HG03457 (cell line): ENCODE results near the gene RXRB.

Source experiments
- ATAC-seq: cut with Tn5 transposase; IDR thresholded peaks from one replicate; pipeline ENCODE4 v1.9.1; 2021; ENCODE audit warnings: moderate number of reproducible peaks; ENCODE audit not compliant: unreplicated experiment

The RXRB gene

DNA sequence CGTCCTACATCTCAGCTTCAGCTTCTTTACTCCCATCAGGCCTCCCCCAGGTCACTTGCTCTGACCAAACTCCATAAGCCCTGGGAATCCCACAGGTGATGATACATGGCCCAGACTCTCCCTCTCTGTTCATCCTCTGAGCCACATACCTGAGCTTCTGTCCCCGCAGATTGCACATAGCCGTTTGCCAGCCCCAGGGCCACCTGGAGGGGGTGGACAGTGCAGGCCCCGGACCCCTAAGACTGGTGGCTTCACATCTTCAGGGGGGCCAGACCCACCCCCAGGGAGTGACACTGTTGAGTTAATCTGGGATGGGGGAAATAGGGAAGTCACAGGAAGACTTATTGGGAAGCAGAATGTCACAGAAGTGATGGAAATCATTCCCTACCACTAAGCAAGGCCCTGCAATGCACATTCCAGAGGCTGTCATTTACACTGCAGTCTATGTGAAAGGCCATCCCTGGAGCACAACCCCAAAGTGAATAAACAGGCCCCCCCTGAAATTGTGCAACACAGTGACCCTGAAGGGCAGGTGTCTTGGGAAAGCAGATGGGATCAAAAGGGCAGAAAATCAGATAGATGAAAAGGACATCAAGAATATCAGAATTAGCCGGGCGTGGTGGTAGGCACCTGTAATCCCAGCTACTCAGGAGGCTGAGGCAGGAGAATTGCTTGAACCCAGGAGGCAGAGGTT lies 2.2 kb downstream of the RXRB start:
- no peak for ATAC-seq

DNA sequence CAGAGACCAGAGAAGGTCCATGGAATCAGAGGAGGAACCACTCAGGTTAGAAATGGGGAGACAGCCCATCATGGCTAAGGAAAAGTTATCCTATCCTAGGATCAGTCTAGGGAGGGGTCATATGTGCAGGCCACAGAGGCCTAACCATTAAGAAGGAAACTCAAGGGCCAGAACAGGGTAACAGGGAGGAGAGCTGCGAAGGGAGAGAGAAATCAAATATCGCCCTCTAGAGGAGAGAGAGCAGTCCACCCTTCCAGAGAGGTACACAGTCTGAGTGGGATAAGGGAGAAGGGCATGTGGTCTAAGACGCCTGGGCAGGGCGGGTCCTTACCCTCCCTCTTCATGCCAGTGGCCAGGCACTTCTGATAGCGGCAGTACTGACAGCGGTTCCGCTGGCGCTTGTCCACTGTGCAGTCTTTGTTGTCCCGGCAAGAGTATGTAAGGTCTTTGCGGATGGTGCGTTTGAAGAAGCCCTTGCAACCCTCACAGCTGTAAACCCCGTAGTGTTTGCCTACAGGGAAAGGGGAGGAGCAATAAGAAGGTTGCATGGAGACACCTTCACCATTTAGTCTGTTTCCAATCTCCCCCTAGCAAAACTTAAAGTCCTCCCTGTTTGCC lies 2.9 kb downstream of the RXRB start:
- ATAC-seq: no peak

GRCh38 chr6:33195304-33196165 lies 4.9 kb downstream of the RXRB start:
- ATAC-seq: no peak

- ATAC-seq: no peak
Measured at GRCh38 chr6:33194431-33194979, 6.0 kb downstream of the RXRB start.

- no peak for ATAC-seq
Measured at GRCh38 chr6:33193619-33194018, 6.8 kb downstream of the RXRB start.

DNA sequence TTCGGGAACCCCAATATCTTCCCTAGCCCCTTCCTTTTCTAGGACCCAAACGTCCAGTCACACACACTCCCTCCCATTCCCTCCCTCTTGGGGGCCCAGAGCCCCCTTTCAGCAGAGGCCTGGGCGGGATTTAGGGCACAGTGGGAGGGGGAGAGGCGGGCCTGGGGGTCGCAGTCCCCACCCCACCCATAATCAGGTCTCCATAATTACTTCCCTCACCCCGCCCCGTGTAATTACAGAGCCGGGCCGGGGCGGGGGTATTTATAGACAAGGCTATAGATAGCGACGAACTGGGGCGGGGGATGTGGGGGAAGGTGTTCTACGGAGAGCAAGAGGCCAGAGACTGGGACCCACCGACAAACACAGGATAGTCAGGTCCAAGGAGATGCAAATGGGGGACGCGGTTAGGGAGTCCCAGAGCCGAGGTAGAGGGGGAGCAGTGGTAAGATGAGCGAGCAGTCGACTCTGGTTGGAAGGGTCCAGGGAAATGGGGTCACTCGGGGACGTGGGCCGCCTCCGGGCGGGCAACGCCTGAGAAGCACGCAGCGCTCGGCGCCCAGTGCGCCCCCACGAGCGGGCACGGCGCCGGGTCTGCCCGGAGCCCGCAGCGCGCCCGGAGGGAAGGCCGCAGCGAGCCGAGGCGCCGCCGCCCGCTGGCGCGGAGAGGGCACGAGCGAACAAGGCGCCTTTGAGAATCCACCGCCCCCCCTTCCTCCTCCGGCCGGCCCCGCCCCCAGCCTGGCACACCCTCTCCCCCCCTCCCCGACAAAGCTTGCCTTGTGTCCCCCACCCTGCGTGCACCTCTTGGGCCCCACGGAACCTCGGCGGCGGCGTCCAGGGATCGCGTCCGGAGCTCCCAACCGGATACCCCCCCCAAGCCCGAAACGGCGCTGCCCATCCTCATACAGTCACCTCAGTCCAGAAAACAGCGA lies 7.5 kb downstream of the RXRB start:
- ATAC-seq: no peak

DNA sequence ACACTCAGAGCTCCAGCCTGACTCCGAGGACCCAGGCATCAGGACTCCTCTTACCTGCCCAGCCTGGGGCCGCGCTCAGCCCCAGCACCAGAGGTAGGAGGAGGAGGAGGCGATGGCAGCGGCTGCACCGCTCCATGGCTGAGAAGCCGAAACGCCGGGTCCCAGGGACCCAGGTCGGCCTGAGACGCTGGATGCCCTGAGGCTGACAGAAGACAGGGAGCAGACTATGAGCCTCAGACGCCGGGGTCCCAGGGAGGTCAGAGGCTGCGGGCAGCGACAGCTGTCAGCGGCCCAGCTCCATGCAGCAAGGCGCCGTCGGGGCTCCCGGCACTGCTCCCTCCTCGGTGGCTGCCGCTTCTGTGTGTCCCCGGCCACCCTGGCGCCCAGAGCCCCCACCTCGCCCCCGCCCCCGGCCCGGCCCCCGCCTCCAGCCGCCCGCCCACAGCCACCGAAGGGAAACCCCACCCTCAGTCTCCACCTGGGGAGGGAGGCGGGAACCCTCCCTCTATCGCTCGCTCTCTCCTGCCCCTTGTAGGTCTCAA lies 8.3 kb downstream of the RXRB start, which contains the start of gene COL11A2:
Gene COL11A2, minus strand, starts transcription at position 363 of the 542 bp plus-strand sequence. Its CDS starts 227 bp downstream, at position 136.
- no peak for ATAC-seq

DNA sequence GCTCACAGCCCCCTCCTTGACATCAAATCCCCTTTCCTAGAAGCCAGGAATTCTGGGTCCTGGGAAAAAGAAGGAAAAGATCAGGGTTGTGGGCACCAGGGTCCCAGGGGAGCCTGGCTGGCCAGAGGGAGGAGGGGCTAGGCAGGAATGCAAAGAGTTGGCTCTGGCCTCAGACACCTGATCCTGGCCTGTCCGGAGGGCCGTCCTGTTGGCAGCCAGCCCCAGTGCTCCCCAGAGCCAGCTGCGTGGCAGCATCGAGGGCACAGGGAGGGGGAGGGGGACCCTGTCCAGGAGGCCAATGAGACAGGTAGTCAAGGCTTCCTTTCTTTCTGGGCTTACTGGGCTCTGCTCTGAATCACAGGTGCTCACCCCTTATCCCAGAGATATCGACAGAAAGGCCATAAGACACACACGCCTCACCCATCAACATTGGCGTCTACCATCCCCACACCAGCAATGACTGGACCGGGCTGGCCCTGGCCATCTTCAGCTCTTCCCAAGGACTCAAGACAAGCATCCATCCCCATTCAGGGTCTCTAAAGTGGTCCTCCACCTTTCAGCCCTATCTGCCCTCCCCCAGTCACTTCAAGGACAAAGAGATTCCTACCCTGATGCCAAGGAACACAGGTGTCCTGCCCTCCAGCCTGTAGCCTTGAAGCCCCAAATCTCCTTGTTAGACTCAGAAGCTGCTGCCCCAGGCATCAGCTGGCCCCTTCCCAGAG lies 8.9 kb downstream of the RXRB start:
- ATAC-seq: no peak

- ATAC-seq: no peak
Measured at GRCh38 chr6:33190504-33191107, 9.9 kb downstream of the RXRB start.

DNA sequence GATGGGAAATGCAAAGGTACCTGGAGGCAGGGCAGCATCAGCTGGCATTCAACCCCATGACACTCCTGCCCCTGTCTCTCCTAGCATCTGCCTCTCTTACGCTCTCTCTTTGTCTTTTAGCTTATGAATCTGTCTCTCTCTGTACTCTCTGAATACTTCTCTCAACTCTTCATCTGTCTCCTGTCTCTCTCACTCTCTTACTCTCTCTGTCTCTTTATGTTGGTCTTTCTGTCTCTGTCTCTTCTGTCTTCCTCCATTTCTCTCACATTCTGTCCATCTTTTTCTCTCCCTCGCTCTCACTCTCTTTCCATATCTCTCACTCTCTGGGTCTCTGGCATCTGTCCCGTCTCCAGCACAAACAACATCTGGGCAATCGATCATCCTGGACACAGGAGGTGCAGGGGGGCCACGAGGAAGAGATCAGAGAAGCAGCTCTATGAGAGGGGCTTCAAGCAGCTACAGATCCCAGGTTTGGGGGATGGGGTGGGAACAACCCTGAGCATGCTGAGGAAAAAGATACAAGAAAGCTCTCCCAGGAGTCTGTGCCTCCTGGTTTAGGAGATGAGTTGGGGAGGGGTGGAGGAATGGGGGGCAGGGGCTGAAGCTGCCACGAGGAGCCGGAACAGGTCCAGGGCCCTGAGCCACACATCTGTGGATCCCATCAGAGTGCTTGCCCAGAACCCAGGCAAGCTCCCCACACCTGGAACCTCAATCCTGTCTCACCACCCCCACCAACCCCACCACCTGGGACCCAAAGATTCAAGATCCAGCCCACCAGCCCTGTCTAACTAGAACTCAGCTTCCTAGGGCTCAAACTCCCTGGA lies 10.6 kb downstream of the RXRB start:
- ATAC-seq: no peak

- no peak for ATAC-seq
Measured at GRCh38 chr6:33189164-33189563, 11.3 kb downstream of the RXRB start.

DNA sequence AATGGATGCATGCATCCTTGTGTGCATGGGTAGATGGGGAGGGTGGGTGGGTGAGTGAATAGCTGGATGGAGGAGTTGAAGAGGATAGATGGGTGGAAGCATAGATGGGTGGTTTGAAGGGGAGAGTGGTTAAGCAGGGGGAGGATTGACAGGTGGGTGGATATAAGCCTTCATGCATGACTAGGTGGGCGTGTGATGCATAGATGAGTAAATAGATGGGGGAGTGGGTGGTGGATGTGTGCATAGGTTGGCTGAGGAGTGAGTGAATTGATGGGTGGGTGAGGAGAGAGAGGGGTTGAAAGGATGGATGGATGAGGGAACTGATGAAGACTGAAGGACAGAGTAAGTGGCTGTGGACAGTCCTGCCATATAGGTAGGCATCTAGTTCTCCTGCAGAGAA lies 12.7 kb downstream of the RXRB start:
- ATAC-seq: no peak

DNA sequence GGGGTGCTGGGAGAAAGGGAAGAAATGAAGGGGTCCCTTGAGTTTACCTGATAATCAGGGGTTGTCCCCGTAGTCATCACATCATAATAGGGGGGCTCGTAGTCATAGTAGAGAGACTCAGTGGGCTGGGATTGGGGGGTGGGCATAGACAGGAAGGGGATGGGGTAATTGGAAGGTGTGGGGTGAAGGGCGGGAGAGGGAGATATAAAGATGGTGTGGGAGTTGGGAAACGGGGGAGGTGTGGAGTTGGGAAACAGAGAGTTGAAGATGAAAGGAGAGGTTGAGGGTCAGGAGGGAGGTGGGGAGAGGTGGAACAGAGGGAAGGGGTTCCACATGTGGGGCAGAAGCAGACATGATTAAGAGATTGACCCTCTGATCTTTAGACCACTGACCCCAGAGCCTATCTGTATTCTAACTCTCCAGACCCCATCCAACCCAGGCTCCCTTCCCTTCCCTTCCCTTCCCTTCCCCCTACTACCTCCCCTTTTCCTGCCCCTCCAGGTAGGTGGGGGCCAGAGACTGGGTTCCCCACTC lies 14.7 kb downstream of the RXRB start:
- ATAC-seq: no peak

GRCh38 chr6:33185190-33185589 lies 15.3 kb downstream of the RXRB start:
- ATAC-seq: no peak

GRCh38 chr6:33183071-33183683 lies 17.3 kb downstream of the RXRB start:
- no peak for ATAC-seq

DNA sequence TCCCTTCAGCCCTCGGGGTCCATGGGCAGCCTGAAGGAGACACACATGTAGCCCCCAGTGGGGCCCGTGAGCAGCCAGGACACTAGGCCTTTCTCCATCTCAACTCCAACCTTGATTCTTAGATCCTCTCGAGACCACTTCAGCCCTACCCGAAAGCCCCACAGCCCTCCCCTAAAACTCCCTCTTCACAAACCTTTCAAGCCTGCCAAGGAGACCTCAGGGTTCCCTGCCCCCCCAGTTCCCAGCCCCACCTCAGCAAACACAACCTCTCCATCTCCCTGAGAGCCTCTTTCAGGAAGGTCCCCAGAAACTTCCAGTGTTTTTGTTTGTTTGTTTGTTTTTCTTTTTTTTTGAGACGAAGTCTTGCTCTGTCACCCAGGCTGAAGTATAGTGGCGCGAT lies 19.3 kb downstream of the RXRB start:
- no peak for ATAC-seq

DNA sequence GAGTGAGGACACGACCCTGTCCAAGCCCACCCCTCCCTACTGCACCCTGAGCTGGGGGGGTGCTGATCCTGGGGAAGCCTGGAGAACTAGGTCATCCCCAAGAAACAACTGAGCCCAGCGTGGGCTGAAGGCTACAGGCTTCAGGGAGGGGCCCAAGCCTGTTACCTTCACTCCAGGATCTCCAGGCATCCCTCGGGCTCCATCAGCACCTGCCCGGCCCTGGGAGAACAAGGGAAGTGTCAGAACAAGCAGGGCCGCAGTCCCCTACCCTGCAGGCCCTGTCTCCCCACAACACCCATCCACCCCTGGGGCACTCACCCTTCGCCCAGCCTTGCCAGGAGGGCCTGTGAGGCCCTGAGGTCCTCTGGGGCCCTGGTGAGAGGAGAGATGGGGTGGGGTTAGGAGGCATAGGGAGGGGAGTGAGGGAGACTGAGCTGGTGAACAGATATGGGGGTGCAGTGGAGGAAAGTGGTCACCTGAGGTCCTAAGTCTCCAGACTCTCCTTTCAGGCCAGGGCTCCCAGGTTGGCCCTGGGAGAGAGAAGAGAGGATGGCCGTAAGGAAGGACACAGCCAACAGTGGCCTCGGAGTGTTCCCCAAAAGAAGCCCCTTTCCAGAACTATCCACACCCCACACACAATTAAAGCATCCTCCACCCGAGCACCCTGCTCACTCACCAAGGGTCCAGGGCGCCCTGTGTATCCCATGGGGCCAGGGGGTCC lies 21.6 kb downstream of the RXRB start:
- ATAC-seq: no peak
